ENCODE data around the gene CACNA1E. TPM values are rescaled to one million over a fixed set of nuclear protein-coding genes. Genes with fewer than 3 reads are reported as not detected.

The CACNA1E gene
- total RNA-seq, 1 donor from 2014 or later: 2.1 TPM

GRCh38 chr1:181769846-181770245 lies 286.5 kb downstream of the CACNA1E start:
- Mint-ChIP-seq H3K36me3 (no peaks in the 10 kb centered on the region), H3K9me3 (no peaks in the 10 kb centered on the region), H3K27me3 (peaks cover 4% of the 10 kb centered on the region), H3K27ac (no peak overlapping the region), H3K4me3 (no peak overlapping the region), H3K4me1 (ENCODE audit: unreplicated experiment) (no peaks in the 10 kb centered on the region)
- DNase-seq (ENCODE audit: extremely low spot score, unreplicated experiment): no peak
- no peak for TF ChIP-seq CTCF (conservative IDR thresholded peaks at IDR 0.05)

GRCh38 chr1:181772714-181773113 lies 289.4 kb downstream of the CACNA1E start:
- H3K4me1 Mint-ChIP-seq (ENCODE audit: unreplicated experiment): no peaks in the 10 kb centered on the region
- H3K9me3 Mint-ChIP-seq: no peaks in the 10 kb centered on the region
- no peaks in the 10 kb centered on the region for H3K36me3 Mint-ChIP-seq
- H3K27me3 Mint-ChIP-seq: peaks cover 7% of the 10 kb centered on the region
- no peak for DNase-seq (ENCODE audit: extremely low spot score, unreplicated experiment)
- H3K27ac Mint-ChIP-seq: no peak overlapping the region
- no peak for TF ChIP-seq CTCF (conservative IDR thresholded peaks at IDR 0.05)
- no peak overlapping the region for H3K4me3 Mint-ChIP-seq

- Mint-ChIP-seq H3K4me1 (ENCODE audit: unreplicated experiment) (no peaks in the 10 kb centered on the region), H3K27me3 (peaks cover 13% of the 10 kb centered on the region), H3K9me3 (no peaks in the 10 kb centered on the region), H3K4me3 (no peak overlapping the region), H3K36me3 (no peaks in the 10 kb centered on the region), H3K27ac (no peak overlapping the region)
- no peak for TF ChIP-seq CTCF (conservative IDR thresholded peaks at IDR 0.05)
- DNase-seq (ENCODE audit: extremely low spot score, unreplicated experiment): no peak
Observed at GRCh38 chr1:181776044-181776443, 292.7 kb downstream of the CACNA1E start.

GRCh38 chr1:181777286-181777685 lies 294.0 kb downstream of the CACNA1E start:
- Mint-ChIP-seq H3K27ac (no peak overlapping the region), H3K4me3 (no peak overlapping the region), H3K36me3 (no peaks in the 10 kb centered on the region), H3K27me3 (peaks cover 21% of the 10 kb centered on the region), H3K9me3 (no peaks in the 10 kb centered on the region), H3K4me1 (ENCODE audit: unreplicated experiment) (no peaks in the 10 kb centered on the region)
- no peak for DNase-seq (ENCODE audit: extremely low spot score, unreplicated experiment)
- TF ChIP-seq CTCF (conservative IDR thresholded peaks at IDR 0.05): no peak

- H3K4me3 Mint-ChIP-seq: no peak overlapping the region
- H3K9me3 Mint-ChIP-seq: no peaks in the 10 kb centered on the region
- H3K4me1 Mint-ChIP-seq (ENCODE audit: unreplicated experiment): no peaks in the 10 kb centered on the region
- H3K36me3 Mint-ChIP-seq: no peaks in the 10 kb centered on the region
- H3K27me3 Mint-ChIP-seq: peaks cover 22% of the 10 kb centered on the region
- TF ChIP-seq CTCF (conservative IDR thresholded peaks at IDR 0.05): no peak
- no peak for DNase-seq (ENCODE audit: extremely low spot score, unreplicated experiment)
- H3K27ac Mint-ChIP-seq: no peak overlapping the region
Observed at GRCh38 chr1:181777812-181778211, 294.5 kb downstream of the CACNA1E start.

- Mint-ChIP-seq H3K27ac (no peak overlapping the region), H3K4me3 (no peak overlapping the region), H3K36me3 (no peaks in the 10 kb centered on the region), H3K27me3 (peaks cover 22% of the 10 kb centered on the region), H3K9me3 (no peaks in the 10 kb centered on the region), H3K4me1 (ENCODE audit: unreplicated experiment) (no peaks in the 10 kb centered on the region)
- DNase-seq (ENCODE audit: extremely low spot score, unreplicated experiment): no peak
- no peak for TF ChIP-seq CTCF (conservative IDR thresholded peaks at IDR 0.05)
Observed at GRCh38 chr1:181778640-181779260, 295.4 kb downstream of the CACNA1E start.
